Body of pancreas (tissue), 4 donors: ENCODE data around the gene CLIC2. TPM values are rescaled to one million over a fixed set of nuclear protein-coding genes. Genes with fewer than 3 reads are reported as not detected.
"Not testable (repeated sequence)": the region's sequence is repeated elsewhere in the genome, so short reads cannot be mapped to it uniquely, and the experiment has no call there.

Experiments
- ATAC-seq: fragments of 150-250 bp; one replicate; pipeline ENCODE4 v1.9.1; 2016
- DNase-seq, 4 donors: peaks; one replicate each; pipeline ENCODE4 v3.0.0-alpha.2; 2019
- H3K27ac ChIP-seq, 4 donors: fragments of 200-600 bp; sonication (generic); 1 replicate in 3 of 4; 2 replicates in 1 of 4; pipeline versions ENCODE4 v1.5.1 to v1.6.1; 2016 to 2019; ENCODE audit warnings: mild to moderate bottlenecking in 1 of 4, mixed read lengths in 1 of 4, moderate library complexity in 1 of 4
- H3K27me3 ChIP-seq, 2 donors: fragments of 200-600 bp; sonication (generic); one replicate each; pipeline ENCODE4 v1.6.0; 2016; ENCODE audit warnings: mild to moderate bottlenecking in 1 of 2
- H3K36me3 ChIP-seq, 2 donors: fragments of 200-600 bp; sonication (generic); replicated peaks in 1 of 2; 2 replicates each; pipeline ENCODE4 v1.5.1; 2016; ENCODE audit warnings: low read depth in 2 of 2; ENCODE audit not compliant: insufficient read depth in 1 of 2
- H3K4me1 ChIP-seq: fragments of 200-600 bp; sonication (generic); one replicate; pipeline ENCODE4 v1.6.0; 2016
- H3K4me3 ChIP-seq, 2 donors: fragments of 200-600 bp; sonication (generic); 1 replicate in 1 of 2; 2 replicates in 1 of 2; pipeline ENCODE4 v1.5.1; 2016 to 2019
- H3K9me3 ChIP-seq, 3 donors: fragments of 200-600 bp; sonication (generic); 1 replicate in 2 of 3; 2 replicates in 1 of 3; pipeline ENCODE4 v1.5.1; 2016
- POLR2A ChIP-seq, 3 donors: fragments of 450-650 bp; IDR thresholded peaks; one replicate each; pipeline ENCODE4 v1.6.1; 2016; ENCODE audit warnings: antibody characterized with exemption in 3 of 3, mild to moderate bottlenecking in 2 of 3
- WGBS, 2 donors: methylation state at CpG; one replicate each; pipeline ENCODE4 v1.1.5; 2017; 5-methylcytosine and 5-hydroxymethylcytosine counted together
- intact Hi-C: fragments of 100-400 bp; cut with DNase I; formaldehyde crosslinking; loops from one replicate; pipeline ENCODE4 v1.15.1; 2023
- total RNA-seq, 2 donors: library from RNA; depleted of rRNA; stranded (reverse); fragments of >200 nt; gene quantifications; one replicate each; pipeline ENCODE4 v1.1.0, GENCODE V29; 2016
- TF ChIP-seq, protein P1 (sequence below), 7 experiments: fragments of 450-650 bp in 4 of 7; fragments of 200-600 bp in 3 of 7; sonication (generic) in 3 of 7; IDR thresholded peaks; one replicate each; pipeline ENCODE4 v1.5.1; 2016 to 2019; ENCODE audit warnings: antibody characterized with exemption in 7 of 7

CLIC2 gene
- total RNA-seq, 2 donors from 2014 or later = 5.4 to 6.9 TPM

DNA sequence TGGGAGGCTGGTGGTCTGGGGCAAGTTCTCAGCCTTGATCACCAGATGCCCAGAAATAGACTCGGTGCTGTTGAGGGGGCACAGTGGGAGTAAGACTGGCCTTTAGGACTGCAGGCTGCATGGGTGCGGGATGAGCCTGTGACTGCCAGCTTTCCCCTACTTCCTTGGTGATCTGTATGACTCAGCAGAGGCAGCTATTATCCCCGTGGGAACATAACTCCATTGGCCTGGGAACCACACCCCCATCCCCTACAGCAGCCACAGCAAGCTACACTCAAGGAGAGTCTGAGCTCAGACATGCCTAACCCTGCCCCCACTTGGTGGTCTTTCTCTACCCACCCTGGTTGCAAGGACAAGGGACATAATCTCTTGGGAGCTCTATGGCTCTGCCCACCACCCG, 20.6 kb downstream of the CLIC2 start:
- intact Hi-C loops = no loop called here
- Histone ChIP-seq H3K27ac (no peak overlapping the region), H3K9me3 (no peaks in the 10 kb centered on the region), H3K4me3 (no peak overlapping the region), H3K27me3 (no peaks in the 10 kb centered on the region), H3K36me3 (no peaks in the 10 kb centered on the region), H3K4me1 (no peaks in the 10 kb centered on the region)
- ATAC-seq = no peak
- no peak for TF ChIP-seq POLR2A (IDR thresholded peaks at IDR 0.05)
- TF ChIP-seq, protein P1, sequence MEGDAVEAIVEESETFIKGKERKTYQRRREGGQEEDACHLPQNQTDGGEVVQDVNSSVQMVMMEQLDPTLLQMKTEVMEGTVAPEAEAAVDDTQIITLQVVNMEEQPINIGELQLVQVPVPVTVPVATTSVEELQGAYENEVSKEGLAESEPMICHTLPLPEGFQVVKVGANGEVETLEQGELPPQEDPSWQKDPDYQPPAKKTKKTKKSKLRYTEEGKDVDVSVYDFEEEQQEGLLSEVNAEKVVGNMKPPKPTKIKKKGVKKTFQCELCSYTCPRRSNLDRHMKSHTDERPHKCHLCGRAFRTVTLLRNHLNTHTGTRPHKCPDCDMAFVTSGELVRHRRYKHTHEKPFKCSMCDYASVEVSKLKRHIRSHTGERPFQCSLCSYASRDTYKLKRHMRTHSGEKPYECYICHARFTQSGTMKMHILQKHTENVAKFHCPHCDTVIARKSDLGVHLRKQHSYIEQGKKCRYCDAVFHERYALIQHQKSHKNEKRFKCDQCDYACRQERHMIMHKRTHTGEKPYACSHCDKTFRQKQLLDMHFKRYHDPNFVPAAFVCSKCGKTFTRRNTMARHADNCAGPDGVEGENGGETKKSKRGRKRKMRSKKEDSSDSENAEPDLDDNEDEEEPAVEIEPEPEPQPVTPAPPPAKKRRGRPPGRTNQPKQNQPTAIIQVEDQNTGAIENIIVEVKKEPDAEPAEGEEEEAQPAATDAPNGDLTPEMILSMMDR (IDR thresholded peaks at IDR 0.05) = no peak
- 63% methylated on average over 4 of the region's 4 CpGs; no CpG with 5 or more reads in 1 of the 2 donors for WGBS, 2 donors
- no peak for DNase-seq

DNA sequence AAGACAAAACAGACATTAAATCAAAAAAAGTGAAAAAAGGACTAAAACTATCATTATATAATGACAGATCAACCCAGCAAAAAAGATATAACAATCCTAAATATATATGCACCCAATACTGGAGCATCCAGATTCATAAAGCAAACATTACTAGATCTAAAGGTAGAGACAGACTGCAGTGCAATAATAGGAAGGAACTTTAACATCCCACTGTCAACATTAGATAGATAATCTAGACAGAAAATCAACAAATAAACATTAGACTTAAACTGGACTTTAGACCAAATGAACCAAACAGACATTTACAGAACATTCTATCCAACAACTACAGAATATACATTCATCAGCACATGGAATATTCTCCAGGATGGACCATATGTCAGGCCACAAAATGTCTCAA, 40.6 kb downstream of the CLIC2 start:
- DNase-seq (no peak), ATAC-seq (no peak)
- intact Hi-C loops = no loop called here
- no peak overlapping the region for H3K4me3 ChIP-seq
- no peaks in the 10 kb centered on the region for H3K27me3 ChIP-seq
- no peaks in the 10 kb centered on the region for H3K4me1 ChIP-seq
- no peak for TF ChIP-seq POLR2A (IDR thresholded peaks at IDR 0.05)
- TF ChIP-seq, protein P1 (IDR thresholded peaks at IDR 0.05) = no peak
- no peak overlapping the region for H3K27ac ChIP-seq
- H3K36me3 ChIP-seq = no peaks in the 10 kb centered on the region
- H3K9me3 ChIP-seq = no peaks in the 10 kb centered on the region

DNA sequence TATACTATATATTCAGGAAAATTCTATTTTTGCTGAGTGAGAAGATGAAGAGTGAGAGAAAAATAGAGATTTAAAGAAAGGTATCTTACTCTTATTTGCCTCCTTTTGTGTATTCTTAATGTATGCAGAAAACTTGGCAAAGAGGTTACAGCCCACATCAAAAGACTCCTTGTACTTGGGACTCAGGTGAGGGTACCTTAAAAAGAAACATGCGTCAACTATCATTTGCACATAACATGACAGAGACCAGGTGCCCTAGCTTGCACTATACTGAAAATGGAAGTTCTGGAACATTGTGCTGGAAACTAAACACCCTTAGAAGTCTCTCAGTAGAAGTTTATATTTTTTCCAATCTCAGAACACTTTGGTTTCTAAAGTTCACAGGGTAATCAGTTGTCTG, 54.5 kb downstream of the CLIC2 start:
- no peaks in the 10 kb centered on the region for H3K36me3 ChIP-seq
- H3K27me3 ChIP-seq = no peaks in the 10 kb centered on the region
- no peaks in the 10 kb centered on the region for H3K4me1 ChIP-seq
- no peak overlapping the region for H3K4me3 ChIP-seq
- DNase-seq = no peak
- intact Hi-C loops = no loop called here
- H3K9me3 ChIP-seq = no peaks in the 10 kb centered on the region
- WGBS, 2 donors = 89 to 100% methylated on average over 1 of the region's 1 CpG
- TF ChIP-seq, protein P1 (IDR thresholded peaks at IDR 0.05) = no peak
- TF ChIP-seq POLR2A (IDR thresholded peaks at IDR 0.05) = no peak
- H3K27ac ChIP-seq = no peak overlapping the region
- no peak for ATAC-seq

DNA sequence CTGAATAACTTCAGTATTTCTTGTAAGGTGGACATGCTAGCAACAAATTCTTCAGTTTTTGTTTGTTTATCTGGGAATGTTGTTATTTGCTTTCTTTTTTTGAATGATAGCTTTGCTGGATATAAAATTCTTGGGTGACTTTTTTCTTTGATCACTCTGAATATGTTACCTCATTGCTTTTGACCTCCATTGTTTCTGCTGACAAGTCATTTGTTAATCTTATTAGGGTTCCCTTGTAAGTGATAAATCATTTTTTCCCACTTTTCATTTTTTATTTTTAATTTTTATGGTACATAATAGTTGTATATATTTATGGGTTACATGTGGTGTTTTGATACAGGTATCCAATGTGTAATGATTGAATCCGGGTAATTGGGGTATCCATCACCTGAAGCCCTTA, 63.4 kb downstream of the CLIC2 start:
- ATAC-seq = no peak
- intact Hi-C loops = no loop called here
- no peaks in the 10 kb centered on the region for H3K36me3 ChIP-seq

DNA sequence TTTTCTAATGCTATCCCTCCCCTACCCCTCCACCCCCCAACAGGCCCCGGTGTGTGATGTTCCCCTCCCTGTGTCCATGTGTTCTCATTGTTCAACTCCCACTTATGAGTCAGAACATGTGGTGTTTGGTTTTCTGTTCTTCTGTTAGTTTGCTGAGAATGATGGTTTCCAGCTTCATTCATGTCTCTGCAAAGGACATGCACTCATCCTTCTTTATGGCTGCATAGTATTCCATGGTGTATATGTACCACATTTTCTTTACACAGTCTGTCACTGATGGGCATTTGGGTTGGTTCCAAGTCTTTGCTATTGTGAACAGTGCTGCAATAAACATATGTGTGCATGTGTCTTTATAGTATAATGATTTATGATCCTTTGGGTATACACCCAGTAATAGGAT, 66.4 kb downstream of the CLIC2 start:
- DNase-seq, H3K9me3 ChIP-seq, H3K27me3 ChIP-seq, intact Hi-C loops, ATAC-seq, H3K27ac ChIP-seq, H3K36me3 ChIP-seq, H3K4me3 ChIP-seq, H3K4me1 ChIP-seq: not testable (repeated sequence)
- WGBS, 2 donors = 67 to 100% methylated on average over 1 of the region's 1 CpG

More for the DNA sequence above, 63.4 kb downstream of the CLIC2 start:
- Histone ChIP-seq H3K4me3 (no peak overlapping the region), H3K27me3 (no peaks in the 10 kb centered on the region), H3K4me1 (no peaks in the 10 kb centered on the region), H3K9me3 (no peaks in the 10 kb centered on the region), H3K27ac (no peak overlapping the region)
- 88 to 100% methylated on average over 1 of the region's 1 CpG for WGBS, 2 donors
- TF ChIP-seq, protein P1 (IDR thresholded peaks at IDR 0.05) = no peak
- TF ChIP-seq POLR2A (IDR thresholded peaks at IDR 0.05) = no peak
- DNase-seq = no peak
